HCT116 (cell line): Measurements from ENCODE around the gene TMEM123. TPM values are rescaled to one million over a fixed set of nuclear protein-coding genes. Genes with fewer than 3 reads are reported as not detected.
"Not testable (repeated sequence)": the region's sequence is repeated elsewhere in the genome, so short reads cannot be mapped to it uniquely, and the experiment has no call there.

ENCODE experiments used
- ATAC-seq: fragments of 200-7000 bp; cut with Tn5 transposase; 2 replicates; pipeline ENCODE4 v1.9.1; 2020; ENCODE audit warnings: mild to moderate bottlenecking, moderate library complexity
- BruUV-seq: library from RNA; stranded (reverse); fragments of 400-500 nt; replicated peaks from 2 replicates; lab custom pipeline; 2021; lab: Mats Ljungman, UMichigan
- CTCF ChIA-PET: fragments of 300-600 bp; sonication (Branson Sonifier 250); formaldehyde crosslinking; loops from one replicate; lab custom pipeline; 2021; ENCODE audit warnings: antibody characterized with exemption; lab: Charles Lee
- POLR2A ChIA-PET: fragments of 300-600, 350-600 bp; sonication (Branson Sonifier 250); formaldehyde crosslinking; loops from one replicate; lab custom pipeline; 2021; ENCODE audit warnings: antibody characterized with exemption; lab: Charles Lee
- RAD21 ChIA-PET, 2 experiments: fragments of 300-600 bp; sonication (Branson Sonifier 250); formaldehyde crosslinking; loops; one replicate each; lab custom pipeline; 2023; ENCODE audit warnings: low total read pairs in 2 of 2; ENCODE audit not compliant: uncharacterized antibody in 2 of 2, unreplicated experiment in 2 of 2, low non-redundant PET in 1 of 2; lab: Charles Lee
- DNase-seq: peaks from one replicate; pipeline ENCODE4 v3.0.0-alpha.2; 2010; ENCODE audit warnings: low read depth, low spot score
- H2AFZ ChIP-seq: fragments of 200-600 bp; shearing (Covaris generic), sonication (generic); 2 replicates; pipeline ENCODE4 v1.6.1; 2017; ENCODE audit warnings: low read depth, mixed run types, mixed read lengths, antibody characterized with exemption, low read length; ENCODE audit not compliant: poor library complexity, severe bottlenecking
- H3K27ac ChIP-seq: 2 replicates; pipeline ENCODE4 v1.5.1; 2012; ENCODE audit warnings: low read depth, low read length
- H3K27me3 ChIP-seq: fragments of 200-600 bp; sonication (generic); 2 replicates; pipeline ENCODE4 v1.6.1; 2016; ENCODE audit warnings: mixed run types, low read length, mixed read lengths; ENCODE audit not compliant: insufficient read depth
- H3K36me3 ChIP-seq, 2 experiments: fragments of 200-500 bp in 1 of 2; fragments of 200-600 bp in 1 of 2; sonication (Bioruptor generic) in 1 of 2; sonication (generic) in 1 of 2; 2 replicates each; pipeline versions ENCODE4 v1.5.1 to v1.6.1; 2014 to 2016; ENCODE audit warnings: low read length in 2 of 2, inconsistent platforms in 1 of 2, mixed read lengths in 1 of 2, mixed run types in 1 of 2; ENCODE audit not compliant: insufficient read depth in 2 of 2, control insufficient read depth in 1 of 2
- H3K4me1 ChIP-seq, 2 experiments: fragments of 200-600 bp in 1 of 2; sonication (generic) in 1 of 2; 2 replicates each; pipeline versions ENCODE4 v1.5.1 to v1.6.1; 2012 to 2017; ENCODE audit warnings: low read length in 2 of 2, inconsistent platforms in 1 of 2, mild to moderate bottlenecking in 1 of 2, mixed read lengths in 1 of 2, mixed run types in 1 of 2, moderate library complexity in 1 of 2; ENCODE audit not compliant: insufficient read depth in 2 of 2, control insufficient read depth in 1 of 2
- H3K4me2 ChIP-seq: fragments of 200-600 bp; sonication (generic); 2 replicates; pipeline ENCODE4 v1.6.1; 2017; ENCODE audit warnings: mixed run types, low read length, mixed read lengths
- H3K4me3 ChIP-seq, 2 experiments: fragments of 200-600 bp in 1 of 2; sonication (generic) in 1 of 2; replicated peaks in 1 of 2; 2 replicates each; pipeline ENCODE4 v1.5.1; 2011 to 2016; ENCODE audit warnings: low read length in 2 of 2, control low read depth in 1 of 2, low read depth in 1 of 2, mild to moderate bottlenecking in 1 of 2, mixed read lengths in 1 of 2, mixed run types in 1 of 2
- H3K79me2 ChIP-seq: fragments of 200-600 bp; sonication (generic); 2 replicates; pipeline ENCODE4 v1.6.1; 2017; ENCODE audit warnings: mild to moderate bottlenecking, mixed run types, low read length, moderate library complexity, mixed read lengths; ENCODE audit not compliant: insufficient read depth
- H3K9ac ChIP-seq: fragments of 200-600 bp; sonication (generic); 2 replicates; pipeline ENCODE4 v1.6.1; 2016; ENCODE audit warnings: low read length, mixed read lengths
- H3K9me2 ChIP-seq: fragments of 200-600 bp; sonication (generic), shearing (Covaris generic); 2 replicates; pipeline ENCODE4 v1.6.1; 2017; ENCODE audit warnings: mixed run types, mild to moderate bottlenecking, moderate library complexity; ENCODE audit not compliant: insufficient read depth
- H3K9me3 ChIP-seq, 2 experiments: fragments of 200-500 bp in 1 of 2; fragments of 200-600 bp in 1 of 2; sonication (Bioruptor generic) in 1 of 2; sonication (generic) in 1 of 2; 2 replicates each; pipeline ENCODE4 v1.6.1; 2014 to 2017; ENCODE audit warnings: low read length in 2 of 2, mixed read lengths in 2 of 2, inconsistent platforms in 1 of 2, low read depth in 1 of 2, mild to moderate bottlenecking in 1 of 2, mixed run types in 1 of 2, moderate library complexity in 1 of 2; ENCODE audit not compliant: control insufficient read depth in 1 of 2, insufficient read depth in 1 of 2
- H4K20me1 ChIP-seq: fragments of 200-600 bp; sonication (generic), shearing (Covaris generic); 2 replicates; pipeline ENCODE4 v1.6.1; 2017; ENCODE audit warnings: mixed run types, mild to moderate bottlenecking, moderate library complexity; ENCODE audit not compliant: insufficient read depth
- CBX3 ChIP-seq: IDR thresholded peaks from 2 replicates; pipeline ENCODE4 v1.6.1; 2012; ENCODE audit warnings: low read depth
- CEBPB ChIP-seq: IDR thresholded peaks from 2 replicates; pipeline ENCODE4 v1.6.1; 2012; ENCODE audit warnings: low read depth
- ELF1 ChIP-seq: IDR thresholded peaks from 2 replicates; pipeline ENCODE4 v1.6.1; 2012; ENCODE audit warnings: low read depth, borderline replicate concordance
- EZH2 ChIP-seq: fragments of 200-600 bp; sonication (generic); IDR thresholded peaks from 2 replicates; pipeline ENCODE4 v1.6.1; 2017; ENCODE audit warnings: antibody characterized with exemption, mixed run types
- EZH2phosphoT487 ChIP-seq: fragments of 200-600 bp; IDR thresholded peaks from 2 replicates; pipeline ENCODE4 v1.6.1; 2018; ENCODE audit warnings: antibody characterized with exemption, borderline replicate concordance
- JUND ChIP-seq: IDR thresholded peaks from 2 replicates; pipeline ENCODE4 v1.6.1; 2012
- SIN3A ChIP-seq: IDR thresholded peaks from 2 replicates; pipeline ENCODE4 v1.6.1; 2012; ENCODE audit warnings: low read depth
- SRF ChIP-seq: IDR thresholded peaks from 2 replicates; pipeline ENCODE4 v1.6.1; 2012; ENCODE audit warnings: low read depth
- TCF7L2 ChIP-seq: IDR thresholded peaks from 2 replicates; pipeline ENCODE4 v1.7.0; 2011; ENCODE audit warnings: borderline replicate concordance, inconsistent platforms; ENCODE audit not compliant: insufficient read depth, insufficient read length; ENCODE audit errors: extremely low read depth
- YY1 ChIP-seq: IDR thresholded peaks from 2 replicates; pipeline ENCODE4 v1.6.1; 2011; ENCODE audit warnings: low read length, low read depth, moderate library complexity, mild to moderate bottlenecking; ENCODE audit not compliant: insufficient replicate concordance; ENCODE audit errors: extremely low read depth
- ZFX ChIP-seq: fragments of 450-650 bp; IDR thresholded peaks from 2 replicates; pipeline ENCODE4 v1.6.1; 2017
- intact Hi-C: fragments of 100-400 bp; cut with micrococcal nuclease; formaldehyde crosslinking; loops from 2 replicates; pipeline ENCODE4 v1.10.0; 2022
- total RNA-seq: library from RNA; stranded (reverse); gene quantifications from one replicate; pipeline ENCODE4 v1.2.1, GENCODE V29; 2021; ENCODE audit not compliant: unreplicated experiment
- TF ChIP-seq, protein P1 (sequence below): IDR thresholded peaks from 2 replicates; pipeline ENCODE4 v1.6.1; 2012
- TF ChIP-seq, protein P2 (sequence below): IDR thresholded peaks from 2 replicates; pipeline ENCODE4 v1.6.1; 2012; ENCODE audit warnings: low read depth

Gene TMEM123
- total RNA-seq, 1 experiment from 2014 or later = 217 TPM

DNA sequence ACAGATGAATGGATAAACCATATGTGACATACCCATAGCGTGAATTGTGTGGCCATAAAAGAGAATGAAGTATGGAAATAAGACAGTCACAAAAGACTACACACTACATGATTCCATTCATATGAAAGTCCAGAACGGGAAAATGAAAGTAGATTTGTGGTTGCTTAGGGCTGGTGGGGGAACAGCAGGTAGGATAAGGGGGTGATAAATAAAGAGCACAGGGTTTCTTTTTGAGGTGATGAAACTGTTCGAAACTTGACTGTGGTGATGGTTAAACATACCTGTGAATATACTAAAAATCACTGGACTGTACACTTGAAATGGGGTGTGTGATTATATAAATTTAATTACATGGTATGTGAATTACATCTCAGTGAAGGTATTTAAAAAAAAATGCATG lies 16.9 kb downstream of the TMEM123 start:
- Histone ChIP-seq H4K20me1 (peaks cover under 1% of the 10 kb centered on the region; the same call in 1 of the 2 replicates), H3K27me3 (no peaks in the 10 kb centered on the region), H3K9me3 (peaks cover 3 to 4% of the 10 kb centered on the region in 2 experiments; a peak in 1 of 4 replicates), H3K79me2 (peaks cover 90% of the 10 kb centered on the region), H3K36me3 (peaks cover 0 to 19% of the 10 kb centered on the region in 2 experiments; a peak in 2 of 4 replicates), H3K4me1 (no peaks in the 10 kb centered on the region), H3K9me2 (no peaks in the 10 kb centered on the region), H3K4me3 (no peak overlapping the region), H3K9ac (no peak overlapping the region), H2AFZ (no peak overlapping the region), H3K4me2 (no peak overlapping the region), H3K27ac (no peak overlapping the region)
- ChIA-PET RAD21 (no interaction called here), CTCF (no interaction called here), POLR2A (no interaction called here)
- ATAC-seq (no peak), DNase-seq (no peak)
- TF ChIP-seq, protein P1, sequence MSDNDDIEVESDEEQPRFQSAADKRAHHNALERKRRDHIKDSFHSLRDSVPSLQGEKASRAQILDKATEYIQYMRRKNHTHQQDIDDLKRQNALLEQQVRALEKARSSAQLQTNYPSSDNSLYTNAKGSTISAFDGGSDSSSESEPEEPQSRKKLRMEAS = no peak
- TF ChIP-seq YY1 (no peak), JUND (no peak), CEBPB (no peak), ELF1 (no peak), ZFX (no peak), TCF7L2 (no peak), EZH2phosphoT487 (no peak), SIN3A (no peak), EZH2 (no peak), SRF (no peak), CBX3 (no peak)
- TF ChIP-seq, protein P2, sequence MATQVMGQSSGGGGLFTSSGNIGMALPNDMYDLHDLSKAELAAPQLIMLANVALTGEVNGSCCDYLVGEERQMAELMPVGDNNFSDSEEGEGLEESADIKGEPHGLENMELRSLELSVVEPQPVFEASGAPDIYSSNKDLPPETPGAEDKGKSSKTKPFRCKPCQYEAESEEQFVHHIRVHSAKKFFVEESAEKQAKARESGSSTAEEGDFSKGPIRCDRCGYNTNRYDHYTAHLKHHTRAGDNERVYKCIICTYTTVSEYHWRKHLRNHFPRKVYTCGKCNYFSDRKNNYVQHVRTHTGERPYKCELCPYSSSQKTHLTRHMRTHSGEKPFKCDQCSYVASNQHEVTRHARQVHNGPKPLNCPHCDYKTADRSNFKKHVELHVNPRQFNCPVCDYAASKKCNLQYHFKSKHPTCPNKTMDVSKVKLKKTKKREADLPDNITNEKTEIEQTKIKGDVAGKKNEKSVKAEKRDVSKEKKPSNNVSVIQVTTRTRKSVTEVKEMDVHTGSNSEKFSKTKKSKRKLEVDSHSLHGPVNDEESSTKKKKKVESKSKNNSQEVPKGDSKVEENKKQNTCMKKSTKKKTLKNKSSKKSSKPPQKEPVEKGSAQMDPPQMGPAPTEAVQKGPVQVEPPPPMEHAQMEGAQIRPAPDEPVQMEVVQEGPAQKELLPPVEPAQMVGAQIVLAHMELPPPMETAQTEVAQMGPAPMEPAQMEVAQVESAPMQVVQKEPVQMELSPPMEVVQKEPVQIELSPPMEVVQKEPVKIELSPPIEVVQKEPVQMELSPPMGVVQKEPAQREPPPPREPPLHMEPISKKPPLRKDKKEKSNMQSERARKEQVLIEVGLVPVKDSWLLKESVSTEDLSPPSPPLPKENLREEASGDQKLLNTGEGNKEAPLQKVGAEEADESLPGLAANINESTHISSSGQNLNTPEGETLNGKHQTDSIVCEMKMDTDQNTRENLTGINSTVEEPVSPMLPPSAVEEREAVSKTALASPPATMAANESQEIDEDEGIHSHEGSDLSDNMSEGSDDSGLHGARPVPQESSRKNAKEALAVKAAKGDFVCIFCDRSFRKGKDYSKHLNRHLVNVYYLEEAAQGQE = no peak
- intact Hi-C loops = no loop called here
- no TSS peak for BruUV-seq

DNA sequence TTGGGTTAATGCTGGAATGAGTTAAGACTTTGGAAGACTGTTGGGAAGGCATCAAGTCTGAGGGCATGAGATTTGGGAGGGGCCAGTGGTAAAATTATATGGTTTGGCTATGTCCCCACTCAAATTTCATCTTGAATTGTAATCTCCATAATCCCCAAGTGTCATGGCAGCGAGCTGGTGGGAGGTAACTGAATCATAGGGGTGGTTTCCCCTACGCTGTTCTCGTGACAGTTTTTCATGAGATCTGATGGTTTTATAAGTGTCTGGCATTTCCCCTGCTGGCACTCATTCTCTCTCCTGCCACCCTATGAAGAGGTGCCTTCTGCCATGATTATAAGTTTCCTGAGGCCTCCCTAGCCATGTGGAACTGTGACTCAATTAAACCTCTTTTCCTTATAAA lies 19.0 kb downstream of the TMEM123 start:
- peaks cover 0 to 19% of the 10 kb centered on the region in 2 experiments; a peak in 2 of 4 replicates for H3K36me3 ChIP-seq

GRCh38 chr11:102432560-102432959 lies 20.0 kb downstream of the TMEM123 start:
- peaks cover 0 to 19% of the 10 kb centered on the region in 2 experiments; a peak in 2 of 4 replicates for H3K36me3 ChIP-seq
- H3K27ac ChIP-seq, H3K9me2 ChIP-seq, H3K27me3 ChIP-seq, intact Hi-C loops, H3K4me2 ChIP-seq, H3K9ac ChIP-seq, H3K9me3 ChIP-seq, ATAC-seq, H3K4me1 ChIP-seq, H2AFZ ChIP-seq, CTCF ChIA-PET, BruUV-seq, DNase-seq, POLR2A ChIA-PET, RAD21 ChIA-PET, H3K4me3 ChIP-seq, H4K20me1 ChIP-seq: not testable (repeated sequence)
- H3K79me2 ChIP-seq = peaks cover 97% of the 10 kb centered on the region

More for the DNA sequence above, 19.0 kb downstream of the TMEM123 start:
- H4K20me1 ChIP-seq, H3K9me2 ChIP-seq, H3K9ac ChIP-seq, POLR2A ChIA-PET, H3K27me3 ChIP-seq, BruUV-seq, ATAC-seq, CTCF ChIA-PET, DNase-seq, H2AFZ ChIP-seq, intact Hi-C loops, H3K4me3 ChIP-seq, RAD21 ChIA-PET, H3K27ac ChIP-seq, H3K9me3 ChIP-seq, H3K4me2 ChIP-seq, H3K4me1 ChIP-seq: not testable (repeated sequence)
- peaks cover 98% of the 10 kb centered on the region for H3K79me2 ChIP-seq
